GM21515 (cell line): ENCODE data around the gene MTMR4.
"Not testable (repeated sequence)": the region's sequence is repeated elsewhere in the genome, so short reads cannot be mapped to it uniquely, and the experiment has no call there.

Source experiments
- ATAC-seq: cut with Tn5 transposase; IDR thresholded peaks from one replicate; pipeline ENCODE4 v1.9.1; 2021; ENCODE audit not compliant: unreplicated experiment

MTMR4 gene

DNA sequence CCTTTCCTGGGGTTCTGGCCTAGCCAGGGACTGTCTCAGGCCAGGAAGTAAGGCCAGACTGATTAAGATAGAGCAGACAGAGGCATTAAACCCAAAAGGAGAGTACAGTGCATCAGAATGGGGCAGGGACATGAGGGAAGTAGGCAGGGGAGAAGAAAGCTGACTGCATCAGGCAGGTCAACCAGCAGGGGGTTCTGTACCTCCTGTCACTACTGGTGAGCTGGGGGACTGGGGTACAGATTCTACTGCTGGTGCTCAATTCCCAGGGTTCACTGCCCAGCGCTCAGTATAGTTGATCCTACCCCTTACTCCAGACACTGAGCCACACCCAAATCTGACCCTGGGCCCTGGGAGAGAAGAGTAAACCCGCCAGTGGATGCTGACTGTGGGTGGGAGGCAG is 12.9 kb upstream of the MTMR4 start:
- ATAC-seq: no peak

DNA sequence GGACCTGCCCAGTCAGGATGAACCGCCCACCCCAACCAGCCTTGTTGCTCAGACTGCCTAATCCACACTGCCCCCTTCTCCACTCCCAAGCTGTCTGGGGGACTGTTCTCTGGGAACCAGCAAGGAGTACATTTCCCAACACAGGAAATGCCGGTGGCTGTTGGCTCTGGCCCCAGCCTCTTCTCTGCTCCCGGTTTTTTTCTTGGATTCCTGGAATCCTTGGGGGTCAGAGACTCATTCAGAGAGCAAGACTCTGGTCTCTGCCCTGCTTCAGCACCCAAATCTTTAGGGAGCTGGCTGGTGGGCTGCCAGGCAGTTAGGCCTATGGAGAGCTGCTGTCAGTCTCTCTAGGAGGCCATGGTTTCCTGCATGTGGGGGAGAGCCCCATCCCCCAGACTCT is 10.8 kb upstream of the MTMR4 start:
- ATAC-seq: no peak

DNA sequence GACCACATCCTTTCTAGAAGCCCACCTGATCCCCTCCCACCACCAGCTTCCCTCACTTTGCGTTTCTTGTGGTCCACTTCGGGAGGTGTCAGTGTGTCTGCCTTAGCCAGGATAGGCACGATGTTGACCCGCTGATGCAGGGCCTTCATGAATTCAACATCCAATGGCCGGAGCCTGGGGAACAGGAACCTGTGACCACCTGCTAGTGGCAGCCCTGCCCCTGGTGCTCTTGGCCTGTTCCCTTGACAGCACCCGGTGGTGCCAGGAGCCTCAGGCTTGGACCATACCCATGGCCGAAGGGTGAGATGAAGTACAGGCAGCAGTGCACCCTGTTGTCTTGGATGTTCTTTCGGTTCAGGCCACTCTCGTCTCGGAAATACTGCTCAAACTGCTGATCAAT is 7.2 kb upstream of the MTMR4 start:
- ATAC-seq: no peak

DNA sequence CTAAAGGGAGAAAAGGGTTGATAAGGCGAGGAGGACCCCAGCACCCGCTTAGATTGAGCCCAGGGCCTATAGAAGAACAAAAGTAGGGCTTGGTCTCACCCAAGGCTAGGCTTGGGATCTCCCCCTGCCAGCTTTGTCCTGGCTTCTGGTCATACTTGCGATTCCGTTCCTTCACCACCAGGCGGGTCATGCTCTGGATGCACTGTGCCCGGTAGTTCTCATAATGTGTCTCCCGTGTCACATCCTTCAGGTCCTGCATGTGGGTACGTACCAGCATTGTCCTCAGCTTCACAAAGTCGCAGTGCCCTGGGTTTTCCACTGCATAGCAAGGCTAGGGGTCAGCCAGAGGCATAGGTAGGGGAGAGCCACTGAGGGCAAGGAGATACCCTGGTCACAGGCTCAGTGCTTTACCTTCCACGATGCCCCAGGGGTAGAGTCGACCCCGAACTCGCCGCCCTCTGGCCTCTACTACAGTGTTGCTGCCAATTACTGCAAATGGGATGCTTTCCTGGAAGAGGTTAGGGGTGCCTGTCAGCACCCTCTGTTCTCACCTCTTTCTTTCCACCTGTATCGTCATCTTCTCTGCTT is 6.5 kb upstream of the MTMR4 start:
- no peak for ATAC-seq

DNA sequence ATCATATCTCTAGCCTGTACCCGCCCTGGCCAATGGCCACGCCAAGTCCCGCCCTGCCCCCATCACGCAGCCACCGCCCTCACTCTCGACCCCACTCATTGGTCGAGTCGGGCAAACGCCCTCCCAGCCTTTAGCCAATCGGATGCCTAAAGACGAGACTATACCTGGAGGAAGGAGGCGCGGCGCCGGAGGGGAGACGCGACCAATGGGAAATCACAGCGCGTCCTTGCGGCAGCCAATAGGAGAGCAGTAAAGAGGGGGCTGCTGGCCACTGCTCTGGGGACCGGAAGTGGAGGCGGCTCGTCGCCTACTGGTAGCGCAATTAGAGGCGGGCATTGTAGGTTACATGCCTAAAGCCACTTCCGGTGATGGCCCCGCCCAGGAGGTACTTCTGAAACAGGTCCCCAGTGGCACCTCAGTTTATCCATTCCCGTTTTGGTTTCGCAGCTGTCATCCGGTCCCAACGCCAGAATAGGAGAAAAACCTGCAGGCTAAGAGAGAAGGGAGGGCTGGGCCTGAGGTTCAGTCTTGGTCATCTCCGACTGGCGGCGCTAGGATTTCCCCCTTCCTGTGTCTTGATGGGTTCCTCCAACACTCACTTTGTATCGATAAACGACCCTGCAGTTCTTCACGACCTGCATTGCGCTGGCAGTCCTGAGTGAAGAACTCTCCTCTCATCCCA is 3.6 kb upstream of the MTMR4 start:
- ATAC-seq: peak; percentile 80

DNA sequence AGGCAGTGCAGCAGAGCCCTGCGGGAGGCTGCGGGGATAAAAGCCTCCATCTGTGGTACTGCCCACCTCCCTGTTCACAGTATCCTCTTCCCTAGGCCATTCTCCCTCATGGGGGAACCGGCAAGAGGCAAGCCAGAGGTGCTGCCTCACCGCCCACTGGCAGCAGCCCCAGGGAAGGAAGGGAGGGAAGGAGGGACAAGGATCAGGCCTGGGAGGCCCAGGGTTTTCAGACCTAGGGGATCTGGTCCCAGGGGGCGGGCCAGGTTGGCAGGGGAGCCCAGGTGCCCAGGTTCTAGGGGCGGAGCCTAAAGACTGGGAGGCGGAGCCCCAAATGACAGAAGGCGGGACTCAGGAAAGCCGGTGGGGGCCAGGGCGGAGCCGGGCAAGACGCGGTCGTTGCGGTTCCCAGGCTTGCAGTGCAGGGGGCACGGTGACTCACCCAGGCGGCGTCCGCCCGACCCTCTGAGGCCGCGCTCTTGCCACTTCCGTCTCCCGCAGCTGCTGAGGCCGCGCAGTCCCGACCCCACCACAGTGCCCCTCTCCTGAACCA is 3.0 kb upstream of the MTMR4 start:
- no peak for ATAC-seq

DNA sequence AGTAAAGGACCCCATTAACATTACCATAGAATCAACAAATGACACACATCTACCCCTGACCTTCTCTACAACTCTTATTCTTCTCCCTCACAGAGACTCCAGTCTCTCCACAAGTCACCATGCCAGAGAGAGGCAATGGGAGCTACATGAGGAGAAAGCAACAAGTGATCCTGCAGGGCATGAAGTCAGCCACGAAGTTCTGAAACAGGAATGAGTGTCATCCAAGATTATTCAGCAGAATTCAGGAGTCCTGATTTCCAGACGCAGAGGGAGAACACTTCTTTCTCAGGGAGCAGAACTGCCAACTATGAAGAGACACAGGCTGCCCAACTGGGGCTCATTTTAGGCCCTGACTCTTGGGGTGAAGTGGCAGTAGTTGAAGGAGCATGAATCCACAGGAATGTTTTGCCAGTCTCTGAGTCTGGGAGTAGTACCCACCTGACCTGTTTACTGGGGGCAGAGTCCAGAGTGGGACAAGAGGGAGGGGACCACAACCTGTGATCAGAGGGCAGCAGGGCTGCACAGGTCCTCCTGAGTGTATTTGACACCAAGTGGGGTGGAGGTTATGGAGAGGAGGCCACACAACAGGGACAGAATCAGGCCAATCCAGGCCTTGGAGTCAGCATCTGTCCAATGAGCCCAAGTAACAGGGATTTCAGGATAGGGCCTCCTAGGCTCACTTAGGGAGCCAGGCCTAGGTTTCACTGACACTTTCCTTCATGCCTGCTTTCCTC is 2.4 kb upstream of the MTMR4 start:
- ATAC-seq: no peak

DNA sequence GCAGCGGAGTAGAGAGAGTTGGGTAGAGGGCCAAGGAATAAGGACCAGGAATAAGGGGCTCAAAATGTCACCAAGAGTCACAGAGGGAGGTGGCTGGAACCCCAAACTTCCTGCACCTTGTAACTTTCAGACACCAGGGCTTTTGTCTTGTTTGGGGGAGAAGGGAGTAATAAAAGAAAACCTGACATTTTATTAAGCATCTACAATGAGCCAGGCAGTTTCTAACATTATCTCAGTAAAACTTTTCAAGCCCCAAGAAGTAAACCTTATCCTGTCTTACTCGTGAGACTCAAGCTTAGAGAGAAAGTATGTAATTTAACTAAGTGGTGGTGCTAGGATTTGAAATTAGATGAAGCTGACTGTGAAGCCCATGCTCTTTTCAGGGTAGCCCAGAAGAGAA is 848 bp upstream of the MTMR4 start:
- ATAC-seq: no peak

DNA sequence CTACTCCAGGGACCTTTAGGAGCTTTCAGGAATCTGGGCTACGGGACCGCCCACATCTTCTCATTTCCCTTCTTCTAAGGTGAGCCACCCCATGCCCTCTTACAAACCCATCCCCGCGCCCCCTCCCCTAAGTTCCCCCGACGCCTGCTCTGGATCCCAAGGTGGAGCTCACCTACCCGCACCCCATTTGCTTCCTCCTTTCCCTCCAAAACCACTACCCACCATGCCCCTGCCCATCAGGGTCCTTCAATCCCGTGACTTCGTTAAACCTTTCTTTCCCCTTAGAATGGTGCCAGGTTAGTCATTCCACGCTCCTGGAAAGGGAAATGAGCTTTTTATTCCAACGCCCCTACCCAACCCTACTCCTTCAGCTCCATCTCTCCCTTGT is 326 bp upstream of the MTMR4 start:
- no peak for ATAC-seq

DNA sequence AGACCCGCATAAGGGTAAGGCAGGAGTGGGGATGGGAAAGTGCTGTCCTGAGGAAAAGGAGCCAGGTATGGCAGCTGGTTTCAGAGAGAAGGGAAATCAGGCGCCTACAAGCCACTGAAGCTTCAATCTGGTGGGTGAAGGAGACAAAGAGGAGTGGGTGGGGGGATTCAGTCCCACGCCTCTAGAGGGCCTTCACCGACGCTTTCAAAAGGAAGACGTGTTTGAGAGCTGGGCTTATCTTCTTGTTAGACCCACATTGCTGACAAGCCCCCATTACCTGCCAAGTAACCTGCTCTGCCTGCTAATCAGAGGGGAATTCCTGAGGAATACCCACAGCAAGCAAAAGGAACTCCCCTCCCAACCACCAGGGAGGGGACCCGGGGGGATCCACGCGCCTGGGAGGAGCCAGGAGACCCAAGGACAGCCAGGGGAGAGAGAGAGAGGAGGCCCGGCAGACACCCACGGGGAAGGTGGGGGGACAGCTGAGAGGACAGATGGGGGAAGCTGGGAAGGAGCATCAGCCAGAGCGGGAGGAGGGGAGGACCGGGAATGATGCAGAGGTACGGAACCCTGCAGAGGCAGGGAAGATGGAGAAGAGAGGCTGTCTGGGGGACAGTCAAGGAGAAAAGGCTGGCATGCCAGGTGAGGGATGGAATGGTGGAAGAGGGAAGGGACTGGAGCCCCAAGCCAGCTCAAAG is 1.0 kb downstream of the MTMR4 start:
- no peak for ATAC-seq

DNA sequence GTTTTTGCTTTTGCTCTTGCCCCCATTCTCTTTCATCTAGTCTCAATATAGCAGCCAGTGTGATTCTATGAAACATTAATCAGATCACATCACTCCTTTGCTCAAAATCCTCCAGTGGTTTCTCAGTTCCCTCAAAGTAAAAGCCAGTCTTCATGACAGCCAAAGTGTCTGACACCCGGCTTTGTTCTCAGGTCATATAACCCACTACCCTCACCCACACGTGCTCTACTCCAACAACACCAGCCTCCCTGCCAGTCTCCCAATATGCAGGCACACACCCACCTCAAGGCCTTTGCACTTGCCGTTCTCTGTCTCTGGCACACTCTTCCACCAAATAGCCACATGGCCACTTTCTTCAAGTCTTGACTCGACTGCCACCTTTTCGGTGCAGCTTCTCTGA is 4.4 kb downstream of the MTMR4 start:
- no peak for ATAC-seq

DNA sequence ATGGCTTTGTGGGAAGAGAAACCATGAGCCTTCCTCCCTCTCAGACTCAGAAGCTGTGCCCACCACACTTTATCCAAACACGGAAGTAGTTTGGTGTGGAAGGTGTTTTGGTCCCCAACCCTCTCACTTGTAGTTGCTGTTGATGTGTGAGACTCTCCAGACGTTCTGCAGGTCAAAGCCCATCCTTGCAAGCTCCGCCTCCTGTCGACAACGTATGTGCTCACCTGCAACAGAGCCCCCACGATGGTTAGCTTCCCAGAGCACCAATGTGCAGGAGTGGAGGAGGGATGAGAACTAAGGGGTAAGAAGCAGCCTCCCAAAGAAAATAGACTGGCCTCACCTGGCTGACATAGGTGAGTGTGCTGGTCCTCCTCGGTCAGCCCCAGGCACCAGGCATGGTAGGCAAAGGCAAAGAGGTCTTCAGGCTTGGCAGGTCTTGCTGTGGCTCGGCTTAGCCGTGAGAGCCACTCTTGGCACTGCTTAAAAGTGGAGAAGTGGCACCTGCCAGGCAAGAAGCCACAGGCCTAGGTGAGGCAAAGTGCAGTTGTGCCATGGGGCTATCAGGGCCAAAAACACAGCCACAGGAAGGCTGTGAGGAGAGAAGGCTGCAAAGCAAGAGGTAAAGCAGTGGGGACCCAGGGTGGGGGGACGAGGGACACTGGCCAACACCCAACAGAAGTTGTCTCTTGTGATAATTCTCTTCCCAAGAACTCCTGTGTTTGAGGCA is 5.9 kb downstream of the MTMR4 start:
- no peak for ATAC-seq

DNA sequence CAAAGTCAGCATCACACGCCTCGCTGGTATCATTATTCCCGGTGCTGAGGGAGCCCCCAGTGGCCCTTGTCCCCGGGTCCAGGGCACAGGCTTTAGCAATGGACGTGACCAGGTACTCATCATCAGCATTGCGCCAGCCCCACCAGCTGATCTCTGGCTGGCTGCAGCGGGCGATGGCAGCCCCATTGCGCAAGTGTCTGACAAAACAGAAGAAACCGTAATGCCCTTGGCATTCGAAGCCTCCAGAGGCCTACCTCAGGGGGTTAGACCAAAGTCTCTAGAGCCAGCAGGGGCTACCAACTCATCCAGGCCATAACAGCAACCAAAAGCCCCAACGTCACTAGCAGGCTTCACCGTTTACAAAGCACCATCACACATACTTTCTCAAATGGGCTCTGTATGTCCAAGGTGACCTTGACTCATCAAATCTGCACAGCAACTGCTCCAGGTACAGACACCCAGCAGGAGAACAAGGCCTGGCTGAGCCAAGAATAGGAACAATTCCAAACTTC is 7.3 kb downstream of the MTMR4 start:
- no peak for ATAC-seq

DNA sequence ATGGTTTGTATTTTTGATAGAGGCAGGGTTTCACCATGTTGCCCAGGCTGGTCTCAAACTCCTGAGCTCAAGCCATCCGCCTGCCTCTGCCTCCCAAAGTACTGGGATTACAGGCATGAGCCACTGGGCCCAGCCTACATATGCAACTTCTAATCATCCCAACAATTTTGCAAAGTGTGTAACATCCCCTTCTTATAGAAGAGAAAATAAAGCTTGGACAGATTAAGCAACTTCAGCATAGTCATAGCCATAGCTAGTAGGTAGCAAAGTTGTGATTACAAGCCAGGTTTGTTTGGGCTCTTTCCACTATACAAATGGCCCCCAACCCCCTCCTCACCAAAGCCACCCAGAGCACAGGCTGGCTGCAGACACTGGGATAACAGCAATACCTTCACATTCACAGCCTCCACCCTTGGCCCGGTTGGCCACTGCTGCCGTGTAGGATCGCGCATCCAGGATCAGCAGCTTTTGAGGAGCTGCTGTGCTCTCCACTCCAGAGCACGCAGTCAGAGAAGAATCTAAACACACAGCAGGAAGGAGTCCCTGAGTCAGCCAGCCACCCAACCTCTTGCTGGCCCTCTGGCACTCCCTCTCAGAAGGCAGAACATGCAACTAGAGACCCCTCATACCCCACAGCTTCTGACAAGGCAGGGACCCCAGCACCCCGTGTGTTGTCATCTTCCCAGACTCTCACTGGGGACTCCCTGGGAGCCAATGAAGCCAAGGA is 7.9 kb downstream of the MTMR4 start:
- no peak for ATAC-seq

DNA sequence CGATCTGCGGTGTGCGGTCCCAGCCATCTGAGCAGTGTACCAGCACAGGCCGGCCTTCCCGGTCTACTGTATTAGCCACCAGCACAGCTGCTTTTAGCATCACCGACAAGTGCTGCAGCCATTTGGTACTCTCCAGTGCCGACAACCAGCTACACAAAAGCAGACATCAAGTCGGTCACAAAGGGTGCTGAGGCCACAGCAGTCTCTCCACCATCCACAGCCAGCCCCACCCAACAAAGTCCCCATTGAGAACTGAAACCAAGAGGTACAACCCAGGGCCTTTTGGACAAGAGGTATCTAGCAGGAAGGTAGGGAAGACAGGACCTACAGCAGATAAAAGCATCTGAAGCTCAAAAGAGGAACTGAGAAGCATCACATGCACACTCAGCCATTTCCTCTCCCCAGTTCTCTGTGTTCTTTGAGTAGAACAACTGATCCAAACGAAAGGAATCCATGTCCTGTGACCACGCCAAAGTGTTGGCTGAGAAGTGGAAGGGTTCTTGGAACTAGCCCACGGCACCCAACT is 9.5 kb downstream of the MTMR4 start:
- peak; percentile 90 for ATAC-seq

DNA sequence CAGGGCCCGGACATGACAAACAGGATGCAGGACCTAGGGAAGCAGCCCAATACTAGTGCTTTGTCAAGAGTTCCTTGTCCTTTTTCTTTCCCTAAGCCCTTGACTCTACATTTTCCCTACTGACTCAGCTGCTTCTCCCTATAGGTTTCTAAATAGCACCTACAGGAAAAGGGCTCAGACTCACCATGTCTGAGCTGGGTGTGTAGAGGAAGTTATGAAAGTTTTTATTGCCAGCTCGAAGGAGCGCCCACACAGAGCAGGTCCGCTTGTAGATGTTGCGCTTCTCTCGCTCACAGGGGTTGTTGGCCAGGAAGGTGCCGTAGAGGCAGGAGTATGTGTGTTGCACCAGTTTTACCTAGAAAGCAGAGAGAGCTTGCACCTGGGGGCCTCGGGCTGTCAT is 10.6 kb downstream of the MTMR4 start:
- no peak for ATAC-seq

DNA sequence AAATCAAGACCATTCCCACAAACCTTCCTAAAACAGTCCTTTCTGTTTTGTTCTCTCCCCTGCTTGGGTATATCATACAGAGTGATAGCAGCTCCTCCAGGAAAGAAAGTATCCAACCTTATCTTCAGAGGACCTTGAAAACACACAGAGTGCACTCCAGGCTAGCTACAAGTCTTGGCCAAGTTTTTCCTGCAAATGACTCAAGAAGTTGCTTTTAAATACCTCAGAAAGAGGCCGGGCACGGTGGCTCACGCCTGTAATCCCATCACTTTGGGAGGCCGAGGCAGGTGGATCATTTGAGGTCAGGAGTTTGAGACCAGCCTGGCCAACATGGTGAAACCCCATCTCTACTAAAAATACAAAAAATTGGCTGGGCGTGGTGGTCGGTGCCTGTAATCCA is 11.3 kb downstream of the MTMR4 start:
- not testable (repeated sequence) for ATAC-seq

DNA sequence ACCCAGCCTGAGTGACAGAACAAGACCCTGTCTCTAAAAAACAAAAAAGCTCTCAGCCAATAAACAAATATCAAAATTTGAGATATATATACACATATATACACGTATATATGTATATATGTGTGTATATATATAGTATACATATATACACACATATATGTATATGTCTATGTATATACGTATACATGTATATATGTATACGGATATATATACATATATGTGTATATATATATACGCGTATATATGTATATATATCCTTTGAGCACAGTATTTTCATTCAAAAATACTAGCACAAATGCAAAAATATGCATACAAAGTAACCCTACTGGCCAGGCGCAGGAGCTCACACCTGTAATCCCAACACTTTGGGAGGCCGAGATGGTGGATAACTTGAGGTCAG is 13.0 kb downstream of the MTMR4 start:
- no peak for ATAC-seq

DNA sequence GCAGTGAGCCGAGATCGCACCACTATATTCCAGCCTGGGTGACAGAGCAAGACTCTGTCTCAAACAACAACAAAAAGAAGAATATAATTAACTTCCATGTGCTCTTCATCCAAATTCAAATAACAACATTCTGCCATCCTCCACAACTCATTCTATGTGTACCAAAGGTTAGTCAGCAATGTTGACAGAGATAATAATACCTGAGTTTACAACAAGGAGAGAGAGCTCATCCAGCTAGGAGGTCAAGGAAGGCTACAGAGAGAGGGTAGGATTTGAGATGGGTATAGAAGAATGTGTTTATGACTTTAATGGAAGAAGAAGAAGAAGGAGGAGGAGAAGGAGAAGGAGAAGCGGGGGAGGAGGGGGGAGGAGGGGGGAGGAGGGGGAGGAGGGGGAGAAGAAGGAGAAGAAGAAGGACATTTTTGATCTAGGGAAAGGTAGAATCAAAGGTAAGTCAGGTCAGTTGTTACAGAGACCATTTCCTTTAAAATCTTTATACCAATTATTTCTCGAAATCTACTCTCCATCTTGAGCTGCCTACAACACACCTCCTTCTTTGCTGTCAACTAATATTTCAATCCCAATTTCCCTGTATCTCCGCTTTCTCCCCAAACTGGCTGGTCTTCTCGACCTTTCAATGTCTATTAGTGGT is 16.1 kb downstream of the MTMR4 start:
- ATAC-seq: no peak
